ENCODE data around the gene ASXL2.

- no peak for TF ChIP-seq MYC (CRISPR knock-in tag; IDR thresholded peaks at IDR 0.05; ENCODE audit: borderline replicate concordance)
- TF ChIP-seq ZSCAN12 (CRISPR knock-in tag; IDR thresholded peaks at IDR 0.05): no peak
- TF ChIP-seq HIC2 (CRISPR knock-in tag; IDR thresholded peaks at IDR 0.05; ENCODE audit: low read depth): no peak
- no peak for TF ChIP-seq CTCF (CRISPR knock-in tag; IDR thresholded peaks at IDR 0.05)
Observed at GRCh38 chr2:25758348-25758747, 119.9 kb downstream of the ASXL2 start.
